Stimulated activated CD8-positive, alpha-beta memory T cell treated with anti-CD3 and anti-CD28 coated beads, Interleukin-15, amount 100 ng/mL, for 24 hours (primary cell): ENCODE results near the gene RCHY1.
"Not testable (repeated sequence)": the region's sequence is repeated elsewhere in the genome, so short reads cannot be mapped to it uniquely, and the experiment has no call there.

Experiments used
- DNase-seq: peaks from one replicate; pipeline ENCODE4 v3.0.0-alpha.2; 2020; ENCODE audit warnings: low read depth

Gene RCHY1

GRCh38 chr4:75514949-75515612, 878 bp upstream of the RCHY1 start:
- no peak for DNase-seq

GRCh38 chr4:75513526-75514130, 575 bp downstream of the RCHY1 start:
- no peak for DNase-seq

- DNase-seq: no peak
These were observed 1.6 kb downstream of the RCHY1 start for GRCh38 chr4:75512386-75513211.

GRCh38 chr4:75511841-75512240, 2.4 kb downstream of the RCHY1 start:
- no peak for DNase-seq

GRCh38 chr4:75509592-75509991, 4.6 kb downstream of the RCHY1 start:
- not testable (repeated sequence) for DNase-seq

GRCh38 chr4:75505630-75506029, 8.6 kb downstream of the RCHY1 start:
- DNase-seq: no peak

GRCh38 chr4:75502671-75503070, 11.5 kb downstream of the RCHY1 start:
- no peak for DNase-seq

GRCh38 chr4:75499900-75500299, 14.3 kb downstream of the RCHY1 start:
- DNase-seq: no peak

GRCh38 chr4:75498041-75498440, 16.2 kb downstream of the RCHY1 start:
- no peak for DNase-seq

- no peak for DNase-seq
These were observed 17.1 kb downstream of the RCHY1 start for GRCh38 chr4:75497133-75497532.

GRCh38 chr4:75496406-75496805, 17.8 kb downstream of the RCHY1 start:
- DNase-seq: no peak

- DNase-seq: no peak
These were observed 18.7 kb downstream of the RCHY1 start for GRCh38 chr4:75495476-75495875.

- no peak for DNase-seq
These were observed 19.6 kb downstream of the RCHY1 start for GRCh38 chr4:75494563-75494962.

GRCh38 chr4:75490155-75490554, 24.0 kb downstream of the RCHY1 start:
- no peak for DNase-seq

- no peak for DNase-seq
These were observed 30.0 kb downstream of the RCHY1 start for GRCh38 chr4:75484190-75484589.

- DNase-seq: no peak
These were observed 37.0 kb downstream of the RCHY1 start for GRCh38 chr4:75477201-75477600.

GRCh38 chr4:75470738-75471137, 43.5 kb downstream of the RCHY1 start:
- DNase-seq: no peak

- DNase-seq: no peak
These were observed 44.3 kb downstream of the RCHY1 start for GRCh38 chr4:75469896-75470295.

GRCh38 chr4:75457365-75457764, 56.8 kb downstream of the RCHY1 start:
- no peak for DNase-seq

GRCh38 chr4:75434105-75434504, 80.1 kb downstream of the RCHY1 start:
- no peak for DNase-seq

- no peak for DNase-seq
These were observed 81.5 kb downstream of the RCHY1 start for GRCh38 chr4:75432683-75433082.

- no peak for DNase-seq
These were observed 85.0 kb downstream of the RCHY1 start for GRCh38 chr4:75429208-75429607.
